Colon (tissue), 2 donors: ENCODE data around the gene CCDC71L.
"Not testable (repeated sequence)": the region's sequence is repeated elsewhere in the genome, so short reads cannot be mapped to it uniquely, and the experiment has no call there.

Experiments used
- FAIRE-seq: peaks from 2 replicates; lab custom pipeline; 2012; peaks lifted over from hg19 to GRCh38; lab: Jason Lieb, UNC
- donor health status: control.
- donor health status: control.

Gene CCDC71L

GRCh38 chr7:106660862-106661720 lies at the start of gene CCDC71L:
TSS of gene CCDC71L (minus strand) at chr7:106661158. CDS start at chr7:106660896, 262 bp downstream.
- FAIRE-seq = no peak

- FAIRE-seq = not testable (repeated sequence)
These were observed 48.6 kb upstream of the CCDC71L start for GRCh38 chr7:106709604-106710003.

- FAIRE-seq = no peak
These were observed 43.3 kb upstream of the CCDC71L start for GRCh38 chr7:106704000-106704840.

- FAIRE-seq = no peak
These were observed 32.9 kb upstream of the CCDC71L start for GRCh38 chr7:106693677-106694353.

GRCh38 chr7:106692450-106693051 lies 31.6 kb upstream of the CCDC71L start:
- FAIRE-seq = no peak

- FAIRE-seq = not testable (repeated sequence)
These were observed 27.2 kb upstream of the CCDC71L start for GRCh38 chr7:106688161-106688560.

- FAIRE-seq = no peak
These were observed 23.0 kb upstream of the CCDC71L start for GRCh38 chr7:106683941-106684340.

GRCh38 chr7:106681815-106682495 lies 21.0 kb upstream of the CCDC71L start:
- FAIRE-seq = no peak

GRCh38 chr7:106679153-106679931 lies 18.4 kb upstream of the CCDC71L start:
- no peak for FAIRE-seq

GRCh38 chr7:106678795-106679152 lies 17.8 kb upstream of the CCDC71L start:
- no peak for FAIRE-seq

GRCh38 chr7:106676506-106676905 lies 15.5 kb upstream of the CCDC71L start:
- not testable (repeated sequence) for FAIRE-seq

GRCh38 chr7:106673688-106674087 lies 12.7 kb upstream of the CCDC71L start:
- not testable (repeated sequence) for FAIRE-seq

- FAIRE-seq = not testable (repeated sequence)
These were observed 11.0 kb upstream of the CCDC71L start for GRCh38 chr7:106671930-106672329.

- no peak for FAIRE-seq
These were observed 10.2 kb upstream of the CCDC71L start for GRCh38 chr7:106671160-106671559.

GRCh38 chr7:106668861-106669524 lies 8.0 kb upstream of the CCDC71L start:
- no peak for FAIRE-seq

- no peak for FAIRE-seq
These were observed 5.4 kb upstream of the CCDC71L start for GRCh38 chr7:106666353-106666752.

GRCh38 chr7:106664343-106664742 lies 3.4 kb upstream of the CCDC71L start:
- FAIRE-seq = no peak

- FAIRE-seq = no peak
These were observed 746 bp downstream of the CCDC71L start for GRCh38 chr7:106659963-106660861.
